Ascending aorta (tissue), 2 donors: Measurements from ENCODE around the gene ATP8A1. TPM values are rescaled to one million over a fixed set of nuclear protein-coding genes. Genes with fewer than 3 reads are reported as not detected.
A peak's percentile ranks its signal among the peaks of the same experiment; 100 is the strongest.

Experiments used
- DNase-seq, 2 donors: peaks; one replicate each; pipeline ENCODE4 v3.0.0-alpha.2; 2019; ENCODE audit warnings: low spot score in 2 of 2
- H3K27ac ChIP-seq, 2 donors: fragments of 200-600 bp; sonication (generic); one replicate each; pipeline ENCODE4 v1.5.1; 2016 to 2017; ENCODE audit warnings: mild to moderate bottlenecking in 1 of 2
- H3K27me3 ChIP-seq: fragments of 200-600 bp; sonication (generic); one replicate; pipeline ENCODE4 v1.5.1; 2017
- H3K36me3 ChIP-seq, 2 donors: fragments of 200-600 bp; sonication (generic); one replicate each; pipeline ENCODE4 v1.5.1; 2016
- H3K4me1 ChIP-seq, 2 donors: fragments of 200-600 bp; sonication (generic); one replicate each; pipeline ENCODE4 v1.5.1; 2016 to 2017; ENCODE audit warnings: mild to moderate bottlenecking in 1 of 2
- H3K4me3 ChIP-seq, 2 donors: fragments of 200-600 bp; sonication (generic); one replicate each; pipeline ENCODE4 v1.5.1; 2016 to 2017; ENCODE audit warnings: mild to moderate bottlenecking in 1 of 2
- H3K9me3 ChIP-seq, 2 donors: fragments of 200-600 bp; sonication (generic); one replicate each; pipeline ENCODE4 v1.5.1; 2016
- CTCF ChIP-seq, 3 experiments: fragments of 200-600 bp in 2 of 3; fragments of 450-650 bp in 1 of 3; sonication (generic) in 2 of 3; IDR thresholded peaks; one replicate each; pipeline ENCODE4 v1.5.1; 2016 to 2019; ENCODE audit warnings: antibody characterized with exemption in 3 of 3, mild to moderate bottlenecking in 1 of 3, moderate library complexity in 1 of 3
- intact Hi-C: fragments of 100-400 bp; cut with DNase I; formaldehyde crosslinking; loops from one replicate; pipeline ENCODE4 v1.15.1; 2023
- total RNA-seq: library from RNA; depleted of rRNA; stranded (reverse); fragments of >200 nt; gene quantifications from one replicate; pipeline ENCODE4 v1.1.0, GENCODE V29; 2016

ATP8A1 gene
- total RNA-seq, 1 donor from 2014 or later = 11.4 TPM

DNA sequence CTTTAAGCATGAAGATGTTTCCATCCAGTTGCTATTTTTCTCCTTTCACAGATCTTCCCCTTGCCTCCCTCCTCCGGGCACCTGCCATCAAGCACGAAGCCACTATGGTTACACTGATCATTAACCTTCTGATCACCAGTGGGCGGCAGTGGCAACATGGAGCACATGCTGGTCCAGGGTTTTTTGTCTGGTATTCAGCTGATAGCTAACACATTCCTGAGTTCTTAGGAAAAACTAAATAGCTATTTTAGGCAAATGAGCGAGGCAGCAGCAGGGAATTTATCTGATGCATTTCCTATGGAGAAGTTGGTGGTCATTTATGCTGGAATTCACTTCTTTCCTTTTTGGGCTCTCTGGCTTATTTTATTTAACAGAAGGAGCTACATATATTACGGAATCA is 236.8 kb downstream of the ATP8A1 start:
- no peaks in the 10 kb centered on the region for H3K27me3 ChIP-seq
- no peak overlapping the region for H3K27ac ChIP-seq
- H3K4me3 ChIP-seq = no peak overlapping the region
- H3K36me3 ChIP-seq = peaks cover 0 to 3% of the 10 kb centered on the region in 2 donors
- intact Hi-C loops = no loop called here
- TF ChIP-seq CTCF (IDR thresholded peaks at IDR 0.05) = no peak
- H3K9me3 ChIP-seq = no peaks in the 10 kb centered on the region
- H3K4me1 ChIP-seq = no peaks in the 10 kb centered on the region
- DNase-seq = no peak

DNA sequence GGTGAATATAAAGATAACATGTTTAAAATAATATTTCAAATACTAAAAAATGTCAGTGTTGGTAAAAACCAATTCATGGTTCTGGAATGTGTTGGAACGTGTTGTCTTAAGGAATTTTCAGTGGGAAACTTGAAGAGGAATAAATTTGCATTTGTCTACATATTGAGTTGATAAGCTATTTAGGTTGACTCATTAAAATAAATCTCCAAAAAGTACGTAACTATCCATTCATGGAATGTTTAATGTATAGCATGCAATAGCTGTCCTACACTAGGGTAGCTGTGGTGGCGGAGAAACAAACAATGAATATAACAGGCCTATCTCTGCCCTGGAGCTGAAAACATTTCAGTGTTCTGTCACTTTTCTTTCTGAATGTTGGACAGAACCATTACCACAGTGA is 239.4 kb downstream of the ATP8A1 start:
- intact Hi-C loops = no loop called here
- no peak for TF ChIP-seq CTCF (IDR thresholded peaks at IDR 0.05)

GRCh38 chr4:42416017-42416416 is 240.9 kb downstream of the ATP8A1 start:
- H3K9me3 ChIP-seq = no peaks in the 10 kb centered on the region
- intact Hi-C loops = no loop called here
- no peak overlapping the region for H3K4me3 ChIP-seq
- H3K4me1 ChIP-seq = peaks cover 0 to 6% of the 10 kb centered on the region in 2 donors
- no peak for DNase-seq
- no peaks in the 10 kb centered on the region for H3K27me3 ChIP-seq
- no peak for TF ChIP-seq CTCF (IDR thresholded peaks at IDR 0.05)
- no peak overlapping the region for H3K27ac ChIP-seq
- peaks cover 0 to 2% of the 10 kb centered on the region in 2 donors for H3K36me3 ChIP-seq

More for the DNA sequence above, 239.4 kb downstream of the ATP8A1 start:
- Histone ChIP-seq H3K36me3 (peaks cover 0 to 3% of the 10 kb centered on the region in 2 donors), H3K4me1 (no peaks in the 10 kb centered on the region), H3K27me3 (no peaks in the 10 kb centered on the region), H3K4me3 (no peak overlapping the region), H3K27ac (no peak overlapping the region), H3K9me3 (no peaks in the 10 kb centered on the region)
- no peak for DNase-seq

- DNase-seq = no peak
- Histone ChIP-seq H3K9me3 (no peaks in the 10 kb centered on the region), H3K27ac (no peak overlapping the region), H3K27me3 (no peaks in the 10 kb centered on the region), H3K36me3 (no peaks in the 10 kb centered on the region), H3K4me1 (peaks cover 0 to 6% of the 10 kb centered on the region in 2 donors), H3K4me3 (no peak overlapping the region)
- intact Hi-C loops = no loop called here
- TF ChIP-seq CTCF (IDR thresholded peaks at IDR 0.05) = no peak
These were observed 241.6 kb downstream of the ATP8A1 start for GRCh38 chr4:42415281-42415680.

GRCh38 chr4:42412251-42412650 is 244.7 kb downstream of the ATP8A1 start:
- H3K27ac ChIP-seq = peak overlapping the region; percentile 4 to 12
- intact Hi-C loops = no loop called here

More at GRCh38 chr4:42412251-42412650, 244.7 kb downstream of the ATP8A1 start:
- H3K4me3 ChIP-seq = no peak overlapping the region
- H3K4me1 ChIP-seq = peaks cover 0 to 6% of the 10 kb centered on the region in 2 donors
- DNase-seq = no peak
- TF ChIP-seq CTCF (IDR thresholded peaks at IDR 0.05) = no peak
- no peaks in the 10 kb centered on the region for H3K36me3 ChIP-seq
- no peaks in the 10 kb centered on the region for H3K27me3 ChIP-seq
- H3K9me3 ChIP-seq = no peaks in the 10 kb centered on the region
